ENCODE data around the gene LY86. TPM values are rescaled to one million over a fixed set of nuclear protein-coding genes. Genes with fewer than 3 reads are reported as not detected.

LY86 gene
- total RNA-seq, 1 donor from 2014 or later = not detected

DNA sequence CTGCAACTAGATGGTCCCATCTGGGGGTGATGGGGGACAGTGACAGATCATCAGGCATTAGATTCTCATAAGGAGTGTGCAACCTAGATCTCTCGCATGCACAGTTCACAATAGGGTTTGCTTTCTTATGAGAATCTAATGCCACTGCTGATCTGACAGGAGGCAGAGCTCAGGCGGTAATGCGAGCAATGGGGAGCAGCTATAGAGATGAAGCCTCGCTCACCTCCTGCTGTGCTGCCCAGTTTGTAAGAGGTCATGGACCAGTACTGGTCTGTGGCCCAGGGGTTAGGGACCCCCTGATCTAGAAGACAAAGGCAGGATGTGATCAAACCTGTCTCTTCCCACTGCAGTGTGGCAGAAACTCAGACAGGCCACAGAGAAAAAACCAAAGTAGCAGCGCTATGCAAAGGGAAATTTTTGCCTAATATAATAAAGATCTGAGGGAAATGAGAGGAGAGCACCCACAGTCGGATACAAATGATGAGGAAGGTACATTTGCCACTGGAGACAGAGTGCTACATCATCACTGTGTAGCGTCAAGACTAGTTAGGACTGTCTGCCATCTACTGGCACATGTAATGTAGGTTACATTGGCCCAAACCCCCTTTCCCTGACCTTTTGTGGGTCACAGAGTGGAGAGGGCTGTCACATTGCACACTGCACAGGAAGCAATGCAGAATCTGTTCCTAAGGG, 4.1 kb upstream of the LY86 start:
- Histone ChIP-seq H3K27me3 (no peaks in the 10 kb centered on the region), H3K36me3 (no peaks in the 10 kb centered on the region), H3K4me3 (no peak overlapping the region), H3K4me1 (no peaks in the 10 kb centered on the region), H3K27ac (no peak overlapping the region), H3K9me3 (no peaks in the 10 kb centered on the region)
- intact Hi-C loops (cut with DNase I) = no loop called here
- TF ChIP-seq, protein P1, sequence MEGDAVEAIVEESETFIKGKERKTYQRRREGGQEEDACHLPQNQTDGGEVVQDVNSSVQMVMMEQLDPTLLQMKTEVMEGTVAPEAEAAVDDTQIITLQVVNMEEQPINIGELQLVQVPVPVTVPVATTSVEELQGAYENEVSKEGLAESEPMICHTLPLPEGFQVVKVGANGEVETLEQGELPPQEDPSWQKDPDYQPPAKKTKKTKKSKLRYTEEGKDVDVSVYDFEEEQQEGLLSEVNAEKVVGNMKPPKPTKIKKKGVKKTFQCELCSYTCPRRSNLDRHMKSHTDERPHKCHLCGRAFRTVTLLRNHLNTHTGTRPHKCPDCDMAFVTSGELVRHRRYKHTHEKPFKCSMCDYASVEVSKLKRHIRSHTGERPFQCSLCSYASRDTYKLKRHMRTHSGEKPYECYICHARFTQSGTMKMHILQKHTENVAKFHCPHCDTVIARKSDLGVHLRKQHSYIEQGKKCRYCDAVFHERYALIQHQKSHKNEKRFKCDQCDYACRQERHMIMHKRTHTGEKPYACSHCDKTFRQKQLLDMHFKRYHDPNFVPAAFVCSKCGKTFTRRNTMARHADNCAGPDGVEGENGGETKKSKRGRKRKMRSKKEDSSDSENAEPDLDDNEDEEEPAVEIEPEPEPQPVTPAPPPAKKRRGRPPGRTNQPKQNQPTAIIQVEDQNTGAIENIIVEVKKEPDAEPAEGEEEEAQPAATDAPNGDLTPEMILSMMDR (IDR thresholded peaks at IDR 0.05) = no peak
- DNase-seq (ENCODE audit: low spot score in 2 of 2) = no peak

DNA sequence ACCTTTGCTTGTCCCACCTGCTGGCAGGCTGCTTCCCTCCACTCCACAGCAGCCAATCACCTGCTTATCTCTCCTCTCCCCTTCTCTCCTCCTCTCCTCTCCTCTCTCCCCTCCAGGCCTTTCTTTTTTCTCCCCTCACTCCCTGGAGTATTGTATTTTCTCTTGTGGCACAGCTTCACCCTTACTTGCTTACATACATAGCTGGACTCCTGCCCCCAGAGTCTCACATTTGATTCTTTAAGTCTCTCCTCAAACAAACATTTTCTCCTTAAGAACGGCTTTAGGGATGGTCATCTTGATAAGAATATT, 3.6 kb upstream of the LY86 start:
- Histone ChIP-seq H3K27me3 (no peaks in the 10 kb centered on the region), H3K4me3 (no peak overlapping the region), H3K4me1 (no peaks in the 10 kb centered on the region), H3K36me3 (no peaks in the 10 kb centered on the region), H3K27ac (no peak overlapping the region), H3K9me3 (no peaks in the 10 kb centered on the region)
- no peak for DNase-seq (ENCODE audit: low spot score in 2 of 2)
- TF ChIP-seq, protein P1 (IDR thresholded peaks at IDR 0.05) = no peak
- intact Hi-C loops (cut with DNase I) = no loop called here

DNA sequence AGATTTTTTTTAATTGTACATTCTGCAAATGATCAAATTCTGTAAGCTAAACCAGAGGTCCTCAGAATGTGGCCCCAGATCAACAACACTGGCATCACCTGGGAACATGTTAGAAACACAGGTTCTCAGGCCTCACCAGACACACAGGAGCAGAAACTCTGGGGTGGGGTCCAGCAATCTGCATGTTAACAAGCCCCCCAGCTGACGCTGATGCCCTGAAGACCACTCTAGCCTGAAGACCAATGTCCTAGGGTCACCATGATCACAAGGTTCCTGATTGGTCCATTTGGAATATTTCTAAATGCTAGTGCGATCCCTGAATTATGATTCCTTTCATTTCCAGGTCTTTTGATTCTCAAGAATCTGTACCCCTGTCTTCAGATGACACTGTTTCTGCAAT, 2.4 kb upstream of the LY86 start:
- H3K36me3 ChIP-seq = no peaks in the 10 kb centered on the region
- no peaks in the 10 kb centered on the region for H3K9me3 ChIP-seq
- no peaks in the 10 kb centered on the region for H3K27me3 ChIP-seq
- TF ChIP-seq, protein P1 (IDR thresholded peaks at IDR 0.05) = no peak
- no peak overlapping the region for H3K27ac ChIP-seq
- no peaks in the 10 kb centered on the region for H3K4me1 ChIP-seq
- no peak overlapping the region for H3K4me3 ChIP-seq
- DNase-seq (ENCODE audit: low spot score in 2 of 2) = no peak
- intact Hi-C loops (cut with DNase I) = no loop called here

DNA sequence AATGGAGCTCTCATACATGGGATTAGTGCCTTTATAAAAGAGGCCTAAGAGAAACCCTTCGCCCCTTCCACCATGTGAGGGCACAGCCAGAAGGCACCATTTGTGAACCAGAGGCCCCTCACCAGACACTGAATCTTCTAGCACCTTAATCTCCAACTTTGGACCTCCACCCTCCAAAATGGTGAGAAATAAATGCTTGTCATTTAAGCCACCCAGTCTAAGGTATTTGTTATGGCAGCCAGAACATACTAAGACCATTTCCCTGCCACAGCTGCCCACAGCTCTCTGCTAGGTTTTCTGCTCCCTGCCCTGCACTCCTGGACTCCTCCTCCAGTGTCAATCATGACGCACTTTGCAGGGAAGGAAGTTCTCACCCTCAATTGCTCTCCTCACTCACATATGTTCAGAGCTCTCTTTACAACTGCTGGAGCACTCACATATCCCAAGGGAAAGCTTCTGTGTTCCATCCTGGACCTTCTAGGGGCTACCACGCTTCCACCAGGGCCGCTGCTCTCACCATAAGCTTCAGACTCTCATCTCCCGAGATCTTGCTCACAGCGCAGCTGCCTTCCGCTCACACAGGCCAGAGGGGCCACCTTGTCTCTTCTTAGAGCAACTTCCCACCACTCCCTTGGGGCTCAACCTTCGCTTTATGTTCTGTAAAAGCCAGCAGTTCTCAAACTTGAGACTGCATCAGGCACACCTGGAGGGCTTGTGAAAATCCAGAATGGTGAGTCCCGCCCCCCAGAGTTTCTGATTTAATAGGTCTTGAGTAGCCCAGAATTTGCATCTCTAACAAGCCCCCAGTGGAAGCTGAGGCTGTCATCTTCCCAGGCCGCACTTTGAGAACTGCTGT, 1.6 kb upstream of the LY86 start:
- no peak for DNase-seq (ENCODE audit: low spot score in 2 of 2)
- H3K36me3 ChIP-seq = no peaks in the 10 kb centered on the region
- H3K27ac ChIP-seq = no peak overlapping the region
- TF ChIP-seq, protein P1 (IDR thresholded peaks at IDR 0.05) = no peak
- intact Hi-C loops (cut with DNase I) = no loop called here
- no peaks in the 10 kb centered on the region for H3K27me3 ChIP-seq
- H3K9me3 ChIP-seq = no peaks in the 10 kb centered on the region
- H3K4me3 ChIP-seq = no peak overlapping the region
- no peaks in the 10 kb centered on the region for H3K4me1 ChIP-seq

DNA sequence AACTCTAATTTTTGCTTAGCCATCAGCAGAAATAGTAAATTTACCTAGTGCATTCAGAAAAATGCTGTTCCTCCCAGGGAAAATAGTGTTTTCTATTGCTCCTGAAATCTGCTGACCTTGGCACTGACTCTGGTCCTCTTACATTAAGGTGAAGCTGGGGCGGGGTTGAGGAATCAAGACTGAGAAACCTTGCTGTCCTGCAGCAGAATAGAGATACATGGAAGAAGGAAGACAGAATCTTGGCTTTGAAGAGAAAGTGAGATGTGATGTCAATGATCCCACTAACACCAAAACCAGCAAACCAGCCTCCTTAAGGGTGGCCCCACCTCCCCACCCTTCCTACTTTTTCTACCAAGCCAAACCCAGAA, 840 bp upstream of the LY86 start:
- Histone ChIP-seq H3K9me3 (no peaks in the 10 kb centered on the region), H3K27ac (no peak overlapping the region), H3K4me3 (no peak overlapping the region), H3K36me3 (no peaks in the 10 kb centered on the region), H3K4me1 (no peaks in the 10 kb centered on the region), H3K27me3 (no peaks in the 10 kb centered on the region)
- intact Hi-C loops (cut with DNase I) = no loop called here
- no peak for DNase-seq (ENCODE audit: low spot score in 2 of 2)
- TF ChIP-seq, protein P1 (IDR thresholded peaks at IDR 0.05) = no peak
